Cardiac muscle cell (in vitro differentiated cells and primary cell): Measurements from ENCODE around the gene IL3. TPM values are rescaled to one million over a fixed set of nuclear protein-coding genes. Genes with fewer than 3 reads are reported as not detected.

Experiments
- DNase-seq, 2 donors: peaks; one replicate each; pipeline versions ENCODE4 v3.0.0 to v3.0.0-alpha.2; 2010 to 2017; ENCODE audit warnings: low read depth in 1 of 2, low spot score in 1 of 2
- H3K27ac ChIP-seq: fragments of 200-600 bp; sonication (generic); 2 replicates; pipeline ENCODE4 v1.5.1; 2016
- H3K27me3 ChIP-seq: fragments of 200-600 bp; sonication (generic); 2 replicates; pipeline ENCODE4 v1.6.0; 2016; ENCODE audit warnings: control low read depth
- H3K36me3 ChIP-seq: fragments of 200-600 bp; sonication (generic); 2 replicates; pipeline ENCODE4 v1.5.1; 2016; ENCODE audit warnings: control low read depth
- H3K4me1 ChIP-seq: fragments of 200-600 bp; sonication (generic); 2 replicates; pipeline ENCODE4 v1.8.1; 2017; ENCODE audit warnings: low read depth, mild to moderate bottlenecking, mixed run types
- H3K4me3 ChIP-seq: fragments of 200-600 bp; sonication (generic); 2 replicates; pipeline ENCODE4 v1.5.1; 2016; ENCODE audit warnings: mild to moderate bottlenecking
- H3K9me3 ChIP-seq: fragments of 200-600 bp; sonication (generic); 2 replicates; pipeline ENCODE4 v1.5.1; 2017; ENCODE audit warnings: low read depth, mild to moderate bottlenecking, control low read depth
- CTCF ChIP-seq: IDR thresholded peaks from 2 replicates; pipeline ENCODE4 v1.5.1; 2012; ENCODE audit warnings: low read depth, mild to moderate bottlenecking, low read length
- polyA plus RNA-seq: library from polyadenylated mRNA; unstranded; fragments of >200 nt; fragmentation: Nextera tagmentation; extraction: Ambion mirVana; gene quantifications from 2 replicates; pipeline ENCODE4 v1.2.1, GENCODE V29; 2016
- total RNA-seq: library from RNA; depleted of rRNA; stranded (reverse); fragments of >200 nt; gene quantifications from 2 replicates; pipeline ENCODE4 v1.2.3, GENCODE V29; 2016

The IL3 gene
- total and polyA plus RNA-seq, 2 experiments from 2014 or later: not detected

- Histone ChIP-seq H3K4me3 (no peak overlapping the region), H3K9me3 (no peaks in the 10 kb centered on the region), H3K27me3 (no peaks in the 10 kb centered on the region), H3K36me3 (no peaks in the 10 kb centered on the region), H3K4me1 (no peaks in the 10 kb centered on the region), H3K27ac (no peak overlapping the region)
- DNase-seq: no peak
- no peak for TF ChIP-seq CTCF
Observed at GRCh38 chr5:132055441-132055807, 5.0 kb upstream of the IL3 start.

- Histone ChIP-seq H3K9me3 (no peaks in the 10 kb centered on the region), H3K36me3 (no peaks in the 10 kb centered on the region), H3K27ac (no peak overlapping the region), H3K4me3 (no peak overlapping the region), H3K4me1 (no peaks in the 10 kb centered on the region), H3K27me3 (no peaks in the 10 kb centered on the region)
- no peak for TF ChIP-seq CTCF
- no peak for DNase-seq
Observed at GRCh38 chr5:132055808-132056609, 4.4 kb upstream of the IL3 start.

- TF ChIP-seq CTCF: no peak
Observed at GRCh38 chr5:132056610-132057497, 3.6 kb upstream of the IL3 start.

GRCh38 chr5:132057498-132058255, 2.8 kb upstream of the IL3 start:
- no peaks in the 10 kb centered on the region for H3K27me3 ChIP-seq
- no peak for TF ChIP-seq CTCF
- H3K4me1 ChIP-seq: no peaks in the 10 kb centered on the region
- no peaks in the 10 kb centered on the region for H3K36me3 ChIP-seq
- DNase-seq: no peak
- H3K27ac ChIP-seq: no peak overlapping the region
- no peaks in the 10 kb centered on the region for H3K9me3 ChIP-seq
- no peak overlapping the region for H3K4me3 ChIP-seq

More at GRCh38 chr5:132056610-132057497, 3.6 kb upstream of the IL3 start:
- H3K27me3 ChIP-seq: no peaks in the 10 kb centered on the region
- no peaks in the 10 kb centered on the region for H3K4me1 ChIP-seq
- H3K36me3 ChIP-seq: no peaks in the 10 kb centered on the region
- no peaks in the 10 kb centered on the region for H3K9me3 ChIP-seq
- no peak overlapping the region for H3K27ac ChIP-seq
- H3K4me3 ChIP-seq: no peak overlapping the region
- DNase-seq: no peak

- Histone ChIP-seq H3K4me3 (no peak overlapping the region), H3K27ac (no peak overlapping the region), H3K27me3 (no peaks in the 10 kb centered on the region), H3K4me1 (no peaks in the 10 kb centered on the region), H3K9me3 (no peaks in the 10 kb centered on the region), H3K36me3 (no peaks in the 10 kb centered on the region)
- TF ChIP-seq CTCF: no peak
- DNase-seq: no peak
Observed at GRCh38 chr5:132058646-132059042, 1.8 kb upstream of the IL3 start.
